M059J (cell line): ENCODE measurements around the gene TFF3. TPM values are rescaled to one million over a fixed set of nuclear protein-coding genes. Genes with fewer than 3 reads are reported as not detected.
"Not testable (repeated sequence)": the region's sequence is repeated elsewhere in the genome, so short reads cannot be mapped to it uniquely, and the experiment has no call there.

ENCODE experiments used
- DNase-seq: peaks from one replicate; pipeline ENCODE4 v3.0.0-alpha.2; 2012; ENCODE audit warnings: low read depth
- total RNA-seq: library from RNA; depleted of rRNA; stranded (reverse); fragments of >200 nt; shearing (Covaris generic); gene quantifications from 2 replicates; pipeline ENCODE4 v1.2.3, GENCODE V29; 2014

Gene TFF3
- total RNA-seq, 1 experiment from 2014 or later: 0.52 TPM

- DNase-seq: no peak
Measured at GRCh38 chr21:42304556-42305454, 10.4 kb downstream of the TFF3 start.

DNA sequence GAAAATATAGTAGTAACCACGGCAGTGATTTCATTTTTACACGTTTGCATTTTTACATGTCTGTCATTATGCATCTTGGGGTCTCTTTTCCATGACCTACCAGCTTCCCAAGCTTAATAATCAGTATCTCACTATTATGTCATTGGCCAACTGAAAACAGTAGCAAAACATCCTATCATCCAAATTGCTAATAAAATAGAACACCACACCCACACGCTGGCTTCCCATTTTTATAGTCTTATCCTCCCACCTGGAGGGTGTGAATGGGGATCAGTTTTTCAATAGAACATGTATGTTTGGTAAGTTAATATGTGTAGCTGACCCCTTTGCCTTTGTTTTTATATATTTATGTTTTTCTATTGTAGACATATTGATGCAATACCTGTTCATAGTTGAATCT lies 11.8 kb downstream of the TFF3 start:
- no peak for DNase-seq

DNA sequence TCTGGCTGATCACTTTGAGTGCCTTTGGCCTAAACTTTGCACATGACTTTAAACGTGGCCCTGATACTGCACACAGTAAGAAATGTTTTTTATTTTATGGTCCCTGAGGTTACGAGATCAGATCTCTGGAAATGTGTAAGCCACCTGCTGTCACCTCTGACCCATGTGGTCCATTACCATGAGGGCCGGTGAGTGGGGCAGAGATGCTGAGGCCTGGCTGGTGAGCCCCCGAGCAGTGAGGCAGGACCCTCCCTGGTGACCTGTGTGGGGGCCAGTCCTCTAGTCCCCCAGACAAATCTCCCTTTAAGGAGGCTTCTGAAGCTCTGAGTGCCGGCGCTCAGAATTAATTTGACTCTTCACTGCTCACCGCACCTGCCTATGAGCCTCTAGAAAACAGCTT lies 12.4 kb downstream of the TFF3 start:
- no peak for DNase-seq

DNA sequence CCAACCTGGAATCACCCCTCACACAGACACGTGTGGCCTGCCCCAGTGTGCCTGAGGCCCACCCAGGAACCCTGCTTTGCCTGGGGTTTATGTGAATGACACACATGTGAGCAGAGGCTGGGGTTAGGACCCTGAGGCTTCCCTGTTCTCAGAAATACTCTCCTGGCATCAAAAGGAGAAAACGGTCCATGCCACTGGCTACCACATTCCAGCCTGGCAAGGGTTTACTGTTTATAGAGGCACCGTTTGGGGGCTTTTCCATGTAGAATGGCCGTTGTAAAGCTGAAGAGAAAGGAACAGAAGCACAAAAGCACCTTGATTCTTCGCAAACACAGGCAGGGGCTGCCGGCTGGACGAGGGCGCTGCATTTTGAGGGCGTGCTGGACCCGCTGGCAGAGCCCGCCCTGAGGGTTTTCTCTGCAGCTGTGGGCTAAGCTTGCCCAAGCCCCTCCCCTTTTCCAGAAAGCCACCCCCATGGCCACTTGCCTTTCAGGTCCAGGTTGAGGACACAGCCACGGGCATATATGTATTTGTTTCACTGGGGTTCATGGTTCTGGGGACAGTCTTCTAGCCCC lies 13.0 kb downstream of the TFF3 start:
- no peak for DNase-seq

- no peak for DNase-seq
Measured at GRCh38 chr21:42301371-42302075, 13.7 kb downstream of the TFF3 start.

DNA sequence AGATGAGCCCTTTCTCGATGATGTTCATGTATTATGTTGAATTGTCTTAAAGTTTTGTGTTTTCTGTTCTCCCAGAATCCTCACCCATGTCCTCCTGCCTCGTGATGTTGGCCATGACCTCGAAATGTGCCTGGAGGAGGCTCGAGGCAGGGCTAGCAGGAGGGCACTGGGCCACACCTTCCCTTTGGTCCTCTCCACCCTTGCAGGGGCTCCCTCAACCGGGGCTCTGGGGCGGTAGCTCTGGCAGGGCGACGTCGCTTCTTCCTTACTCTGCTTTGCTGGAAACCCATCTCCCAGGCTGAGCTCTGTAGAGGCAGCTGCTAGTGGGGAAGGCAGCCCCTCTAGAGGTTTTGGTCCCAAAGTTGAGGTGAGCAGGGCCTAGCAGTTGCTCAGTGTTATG lies 14.3 kb downstream of the TFF3 start:
- no peak for DNase-seq

DNA sequence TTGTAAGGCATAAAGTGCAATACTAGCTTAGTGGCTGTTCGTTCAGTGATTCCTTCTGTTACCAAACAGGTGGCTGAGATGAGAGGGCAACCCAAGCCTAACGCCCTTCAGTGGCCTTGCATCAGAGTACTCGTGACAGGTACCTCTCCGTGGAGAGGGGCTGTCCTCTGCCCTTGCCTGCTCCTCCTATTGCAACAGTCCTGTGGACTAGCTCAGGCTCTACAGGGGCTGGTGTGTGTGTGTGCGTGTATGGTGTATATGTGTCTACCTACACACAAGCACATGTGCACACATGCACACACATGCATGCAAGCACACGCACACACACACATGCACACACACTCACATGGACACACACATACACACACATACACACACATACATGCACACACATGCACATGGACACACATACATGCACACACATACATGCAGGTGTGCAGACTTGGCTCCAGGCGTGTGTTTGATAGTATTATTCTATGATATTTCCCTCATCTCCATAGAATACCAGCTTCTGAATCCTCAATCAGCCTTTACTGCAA lies 15.1 kb downstream of the TFF3 start:
- no peak for DNase-seq

DNA sequence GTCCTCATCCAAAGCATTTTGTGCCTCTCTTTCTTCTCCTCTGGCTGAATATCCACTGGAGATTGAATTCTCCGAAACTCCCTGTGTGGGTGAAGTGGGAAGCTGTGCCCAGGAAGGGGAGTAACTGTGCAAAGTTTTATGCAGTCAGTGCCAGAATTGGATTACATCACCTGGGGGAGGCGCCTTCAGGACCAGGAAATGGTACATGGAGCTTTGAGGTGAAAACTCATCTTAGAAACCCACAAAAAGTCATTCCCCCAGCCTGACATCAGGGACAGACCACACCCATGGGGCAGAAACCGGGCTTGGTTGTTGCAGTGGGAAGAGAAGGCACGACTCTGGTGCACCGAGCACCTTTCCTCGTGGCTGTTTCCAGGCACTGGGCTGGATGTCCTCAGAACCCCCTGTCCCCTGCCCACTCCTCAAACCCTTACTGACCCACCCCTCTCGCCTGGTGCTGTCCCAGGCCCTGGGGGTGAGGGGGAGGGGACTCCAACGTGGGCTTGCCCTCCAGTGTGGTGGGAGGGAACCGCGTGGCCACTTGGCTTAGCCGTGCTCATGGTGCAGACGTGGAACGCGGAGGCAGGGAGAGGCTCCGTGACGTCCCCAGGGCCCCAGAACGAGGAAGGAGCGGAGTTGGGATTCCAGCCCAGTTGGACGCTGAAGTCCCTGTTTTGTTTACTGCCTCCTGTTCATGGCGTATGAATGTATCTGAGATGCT lies 15.7 kb downstream of the TFF3 start:
- DNase-seq: no peak

DNA sequence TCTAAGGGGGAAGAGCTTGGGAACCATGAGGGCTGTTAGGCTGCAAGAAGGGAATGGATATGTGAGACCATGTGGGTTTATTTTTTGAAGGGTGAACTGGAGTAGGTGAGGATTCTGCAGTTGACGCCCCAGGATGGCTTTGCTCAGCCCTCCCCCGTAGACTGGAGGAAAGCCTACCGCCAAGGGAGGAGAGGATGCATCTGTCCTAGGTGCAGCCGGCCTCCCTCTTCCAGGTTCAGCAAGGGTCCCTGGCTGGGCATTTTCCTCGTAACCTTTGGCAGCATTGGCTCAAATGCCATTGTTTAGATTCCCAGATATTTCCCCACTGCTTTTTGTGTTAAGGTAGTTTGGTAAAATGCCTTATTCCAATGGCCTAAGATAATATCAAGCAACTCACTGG lies 16.6 kb downstream of the TFF3 start:
- no peak for DNase-seq

GRCh38 chr21:42298237-42298636 lies 17.0 kb downstream of the TFF3 start:
- DNase-seq: no peak

- DNase-seq: no peak
Measured at GRCh38 chr21:42297377-42297776, 17.8 kb downstream of the TFF3 start.

GRCh38 chr21:42296501-42296900 lies 18.7 kb downstream of the TFF3 start:
- no peak for DNase-seq

GRCh38 chr21:42295845-42296244 lies 19.4 kb downstream of the TFF3 start:
- DNase-seq: no peak

DNA sequence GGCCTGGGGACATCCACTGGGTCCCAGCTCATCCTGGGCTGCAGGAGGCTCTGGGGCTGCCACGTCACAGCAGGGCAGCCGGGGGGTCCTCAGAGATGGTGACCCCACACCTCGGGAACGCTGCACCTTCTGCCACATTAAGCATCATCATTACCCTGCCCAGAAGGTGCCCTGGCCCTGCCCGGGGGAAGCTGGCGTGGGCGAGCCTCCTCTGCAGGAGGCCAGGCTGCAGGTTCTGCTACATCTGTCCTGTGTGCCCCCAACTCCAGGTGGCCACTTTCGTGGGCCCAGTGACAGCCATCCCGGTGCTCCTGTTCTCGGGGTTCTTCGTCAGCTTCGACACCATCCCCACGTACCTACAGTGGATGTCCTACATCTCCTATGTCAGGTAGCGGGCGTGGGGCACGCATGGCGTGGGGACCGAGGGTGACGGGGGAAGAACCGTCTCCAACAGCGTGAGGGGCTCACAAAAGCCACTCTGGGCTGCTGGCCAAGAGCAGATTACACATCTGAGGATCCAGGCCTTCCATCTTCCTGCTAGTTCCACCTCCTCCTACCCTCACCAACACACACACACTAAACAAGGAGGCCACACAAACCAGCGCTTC lies 20.8 kb downstream of the TFF3 start:
- no peak for DNase-seq

- no peak for DNase-seq
Measured at GRCh38 chr21:42293649-42294272, 21.4 kb downstream of the TFF3 start.

GRCh38 chr21:42292563-42293142 lies 22.6 kb downstream of the TFF3 start:
- DNase-seq: not testable (repeated sequence)

- no peak for DNase-seq
Measured at GRCh38 chr21:42291751-42292562, 23.3 kb downstream of the TFF3 start.

- DNase-seq: no peak
Measured at GRCh38 chr21:42291003-42291750, 24.0 kb downstream of the TFF3 start.

DNA sequence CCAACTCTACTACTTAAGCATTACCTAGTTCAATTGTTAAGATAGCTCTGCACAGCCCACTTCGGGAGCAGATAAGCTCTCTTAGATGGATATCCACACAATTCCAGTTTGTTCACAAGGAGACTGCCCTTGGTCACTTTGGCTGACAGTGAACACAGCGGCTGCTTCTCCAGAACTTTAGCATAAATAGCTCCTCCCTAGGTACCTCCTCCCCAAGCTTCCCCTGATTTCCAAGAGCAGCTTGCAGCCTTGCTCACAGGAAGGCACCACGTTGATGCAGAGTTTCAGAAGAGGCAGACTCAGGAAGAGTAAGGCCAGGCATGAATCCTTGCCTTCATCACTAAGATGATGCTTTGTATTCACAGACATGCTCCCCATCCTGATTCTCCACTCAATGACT lies 24.7 kb downstream of the TFF3 start:
- no peak for DNase-seq
